GM12872 (cell line): Measurements from ENCODE around the gene FKBP15.

Experiments
- CTCF ChIP-seq: IDR thresholded peaks from 3 replicates; pipeline ENCODE4 v1.5.1; 2011; ENCODE audit warnings: low read depth, mild to moderate bottlenecking, low read length, moderate library complexity; ENCODE audit not compliant: insufficient read depth

Gene FKBP15

GRCh38 chr9:113186137-113186755 is 34.8 kb downstream of the FKBP15 start:
- no peak for TF ChIP-seq CTCF

- no peak for TF ChIP-seq CTCF
Observed at GRCh38 chr9:113185271-113185670, 35.8 kb downstream of the FKBP15 start.

GRCh38 chr9:113184539-113184938 is 36.5 kb downstream of the FKBP15 start:
- TF ChIP-seq CTCF, result no peak

GRCh38 chr9:113183956-113184488 is 37.1 kb downstream of the FKBP15 start:
- TF ChIP-seq CTCF, result no peak

- no peak for TF ChIP-seq CTCF
Observed at GRCh38 chr9:113181165-113181564, 39.9 kb downstream of the FKBP15 start.

GRCh38 chr9:113179839-113180238 is 41.2 kb downstream of the FKBP15 start:
- no peak for TF ChIP-seq CTCF

GRCh38 chr9:113178087-113178486 is 43.0 kb downstream of the FKBP15 start:
- TF ChIP-seq CTCF, result no peak
